ENCODE measurements around the gene IMMP1L.

DNA sequence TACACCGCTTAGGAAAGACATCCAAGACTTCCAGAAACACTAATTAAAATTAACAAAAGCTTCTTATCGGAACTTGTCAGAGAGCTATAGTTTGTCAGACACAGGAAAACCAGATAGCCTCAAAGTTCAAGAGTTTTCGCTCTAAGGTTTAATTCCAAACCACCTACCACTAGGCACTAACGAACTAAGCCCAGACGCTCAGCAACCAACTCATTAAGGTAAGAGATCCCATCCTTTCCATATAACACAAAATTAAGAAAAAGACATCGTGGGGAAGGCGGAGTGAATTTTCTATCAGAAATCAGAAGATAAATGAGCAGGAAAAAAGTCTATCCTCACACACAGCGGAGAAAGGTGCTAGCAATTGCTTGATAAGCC lies 382 bp downstream of the IMMP1L start:
- TF ChIP-seq, protein P1, sequence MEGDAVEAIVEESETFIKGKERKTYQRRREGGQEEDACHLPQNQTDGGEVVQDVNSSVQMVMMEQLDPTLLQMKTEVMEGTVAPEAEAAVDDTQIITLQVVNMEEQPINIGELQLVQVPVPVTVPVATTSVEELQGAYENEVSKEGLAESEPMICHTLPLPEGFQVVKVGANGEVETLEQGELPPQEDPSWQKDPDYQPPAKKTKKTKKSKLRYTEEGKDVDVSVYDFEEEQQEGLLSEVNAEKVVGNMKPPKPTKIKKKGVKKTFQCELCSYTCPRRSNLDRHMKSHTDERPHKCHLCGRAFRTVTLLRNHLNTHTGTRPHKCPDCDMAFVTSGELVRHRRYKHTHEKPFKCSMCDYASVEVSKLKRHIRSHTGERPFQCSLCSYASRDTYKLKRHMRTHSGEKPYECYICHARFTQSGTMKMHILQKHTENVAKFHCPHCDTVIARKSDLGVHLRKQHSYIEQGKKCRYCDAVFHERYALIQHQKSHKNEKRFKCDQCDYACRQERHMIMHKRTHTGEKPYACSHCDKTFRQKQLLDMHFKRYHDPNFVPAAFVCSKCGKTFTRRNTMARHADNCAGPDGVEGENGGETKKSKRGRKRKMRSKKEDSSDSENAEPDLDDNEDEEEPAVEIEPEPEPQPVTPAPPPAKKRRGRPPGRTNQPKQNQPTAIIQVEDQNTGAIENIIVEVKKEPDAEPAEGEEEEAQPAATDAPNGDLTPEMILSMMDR (IDR thresholded peaks at IDR 0.05) = no peak
- TF ChIP-seq POLR2A (IDR thresholded peaks at IDR 0.05) = no peak
